Left cardiac atrium (tissue), 4 donors: ENCODE results near the gene LAYN. TPM values are rescaled to one million over a fixed set of nuclear protein-coding genes. Genes with fewer than 3 reads are reported as not detected.
A peak's percentile ranks its signal among the peaks of the same experiment; 100 is the strongest.

Experiments used
- ATAC-seq, 2 donors: fragments of 200-7000 bp; cut with Tn5 transposase; one replicate each; pipeline ENCODE4 v1.9.1; 2020; ENCODE audit warnings: mild to moderate bottlenecking in 2 of 2, moderate library complexity in 2 of 2
- DNase-seq: peaks from one replicate; pipeline ENCODE4 v3.0.0-alpha.2; 2020
- intact Hi-C, 2 donors: fragments of 100-400 bp; cut with DNase I; formaldehyde crosslinking; loops; one replicate each; pipeline versions ENCODE4 v1.14.1 to v1.15.1; 2022 to 2023
- long read RNA-seq: library from polyadenylated mRNA; unstranded; transcript quantifications from one replicate; pipeline ENCODE4 v2.0.0, GENCODE V29; 2021
- total RNA-seq, 2 donors: library from RNA; stranded (reverse); fragmentation: NEBNext Ultra II Directional; extraction: Animal tissue kit (Norgen Biotek cat#: 25700); gene quantifications; one replicate each; pipeline ENCODE4 v1.2.1, GENCODE V29; 2021
- donor health status: DM: no; HTN: yes; CAD: no.
- donor health status: DM: no; HTN: yes; CAD: no; lungs with severe emphysema.
- donor health status: DM: yes; HTN: yes; CAD: no.
- donor health status: Dilated cardiomyopathy.

The LAYN gene, protein sequence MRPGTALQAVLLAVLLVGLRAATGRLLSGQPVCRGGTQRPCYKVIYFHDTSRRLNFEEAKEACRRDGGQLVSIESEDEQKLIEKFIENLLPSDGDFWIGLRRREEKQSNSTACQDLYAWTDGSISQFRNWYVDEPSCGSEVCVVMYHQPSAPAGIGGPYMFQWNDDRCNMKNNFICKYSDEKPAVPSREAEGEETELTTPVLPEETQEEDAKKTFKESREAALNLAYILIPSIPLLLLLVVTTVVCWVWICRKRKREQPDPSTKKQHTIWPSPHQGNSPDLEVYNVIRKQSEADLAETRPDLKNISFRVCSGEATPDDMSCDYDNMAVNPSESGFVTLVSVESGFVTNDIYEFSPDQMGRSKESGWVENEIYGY
- 1 to 10 TPM; 3.5 to 5.8 TPM for total RNA-seq
- long read RNA-seq, transcript LAYN-201 (7 exons, 2,066 nt), result major isoform, 5 of 7 reads
- long read RNA-seq, partial matches to known transcripts, result 2 of 7 reads
- long read RNA-seq, other reads (novel, unspliced or antisense), result 0 of 7 reads

- DNase-seq, result peak; percentile 74
- intact Hi-C loops, result no loop called here
- peak; percentile 74 to 75 for ATAC-seq
Measured at GRCh38 chr11:111540114-111540936, at the start of gene LAYN. TSS of gene LAYN (plus strand) at chr11:111540720. CDS start at chr11:111540844, 124 bp downstream.

- intact Hi-C loops, result no loop called here
- DNase-seq (no peak), ATAC-seq (no peak)
Measured at GRCh38 chr11:111494040-111494439, 46.5 kb upstream of the LAYN start.

DNA sequence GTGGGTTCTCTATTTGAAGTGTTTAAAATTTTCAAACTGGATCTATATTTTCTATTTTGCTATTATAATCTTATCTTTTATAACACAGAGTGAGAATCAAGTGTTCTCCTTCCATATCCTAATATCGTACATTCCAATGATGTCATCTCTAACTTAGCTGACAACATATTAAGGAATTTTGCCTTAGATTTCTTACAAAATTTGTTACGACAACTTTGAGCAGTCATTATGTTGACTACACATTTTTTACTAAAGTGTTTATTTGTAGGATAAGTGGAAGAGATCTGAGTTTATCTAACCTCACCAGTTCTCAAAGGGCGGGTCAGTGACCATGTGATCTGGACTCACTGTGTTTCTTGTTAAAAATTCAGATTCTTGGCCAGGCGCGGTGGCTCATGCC is 41.0 kb upstream of the LAYN start:
- ATAC-seq (no peak), DNase-seq (no peak)
- intact Hi-C loops, result no loop called here

GRCh38 chr11:111500481-111500880 is 40.0 kb upstream of the LAYN start:
- no peak for ATAC-seq
- no peak for DNase-seq
- intact Hi-C loops, result no loop called here

GRCh38 chr11:111502611-111503010 is 37.9 kb upstream of the LAYN start:
- DNase-seq (no peak), ATAC-seq (no peak)
- intact Hi-C loops, result no loop called here

GRCh38 chr11:111510311-111510710 is 30.2 kb upstream of the LAYN start:
- DNase-seq (no peak), ATAC-seq (no peak)
- intact Hi-C loops, result no loop called here

DNA sequence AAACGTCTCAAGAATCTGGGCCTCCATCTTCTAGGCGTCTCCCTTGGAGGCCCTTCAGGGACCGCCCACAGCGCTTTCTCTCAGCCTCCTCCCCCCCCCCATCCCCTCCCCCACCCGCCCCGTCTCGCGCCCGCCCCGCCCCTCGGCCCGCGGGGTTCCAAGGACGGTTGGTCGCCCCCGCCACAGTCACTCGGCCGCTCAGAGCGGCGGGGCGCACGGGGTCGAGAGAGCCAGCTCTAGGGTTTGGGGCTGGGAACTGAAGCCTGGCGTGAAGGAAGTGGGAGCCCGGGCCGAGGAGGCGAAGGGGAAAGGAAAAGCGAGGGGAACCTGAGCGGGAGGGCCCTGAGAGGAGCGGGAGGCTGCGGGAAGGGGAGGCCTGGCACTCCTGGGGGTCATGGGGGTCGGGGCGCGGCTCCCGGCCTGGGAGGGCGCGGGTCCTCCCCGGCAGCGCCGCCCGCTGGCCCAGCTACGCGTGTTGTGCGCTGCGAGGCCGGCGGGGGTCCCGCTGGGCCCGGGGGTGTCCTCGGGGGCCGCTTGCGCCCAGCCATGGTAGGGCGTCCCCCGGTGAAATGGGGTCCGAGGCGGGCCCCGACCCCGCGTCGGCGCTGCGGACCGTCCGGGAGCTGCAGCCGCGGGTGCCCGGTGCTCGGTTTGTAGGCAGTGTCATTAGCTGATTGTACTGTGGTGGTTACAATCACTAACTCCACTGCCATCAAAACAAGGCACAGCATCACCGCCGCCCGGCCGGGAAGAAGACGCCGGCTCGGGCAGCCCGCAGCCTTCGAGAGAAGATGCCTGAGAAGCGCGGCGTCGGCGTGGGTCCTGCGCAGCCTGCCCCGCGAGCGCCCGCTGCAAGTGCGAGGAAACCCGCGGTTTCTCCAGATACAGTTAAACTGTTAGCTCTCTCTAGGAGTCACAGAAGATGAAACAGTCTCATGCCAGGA is 28.0 kb upstream of the LAYN start, which contains the start of gene BTG4:
BTG4 (minus strand) TSS at position 91 of the 944 bp plus-strand sequence. CDS start 13,610 bp downstream, outside the sequence.
- peak; percentile 44 to 51 for ATAC-seq
- intact Hi-C loops, result no loop called here

DNA sequence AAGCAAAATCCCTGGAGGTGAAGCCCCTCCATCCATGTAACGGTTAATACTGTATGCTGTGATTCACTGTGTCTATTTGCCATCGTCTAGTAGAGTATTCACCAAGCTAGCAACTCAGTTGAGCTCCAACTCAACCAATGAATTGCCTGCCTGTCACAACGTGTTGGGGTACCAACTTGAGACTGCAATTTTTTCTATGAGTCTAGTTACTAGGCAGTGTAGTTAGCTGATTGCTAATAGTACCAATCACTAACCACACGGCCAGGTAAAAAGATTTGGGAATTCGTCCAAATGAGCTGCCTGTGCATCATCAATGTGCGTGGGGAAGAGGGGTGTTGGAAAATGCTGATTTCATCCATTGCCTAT is 27.3 kb upstream of the LAYN start:
- intact Hi-C loops, result no loop called here
- no peak for DNase-seq
- ATAC-seq, result peak in 1 of 2 donors; percentile 16

More for the DNA sequence above, 28.0 kb upstream of the LAYN start, which contains the start of gene BTG4:
- peak; percentile 24 for DNase-seq

GRCh38 chr11:111514216-111515031 is 26.1 kb upstream of the LAYN start, which contains the start of gene HOATZ:
TSS of gene HOATZ (plus strand) at chr11:111514778. CDS start at chr11:111514785, 7 bp downstream.
- ATAC-seq (peak; percentile 22 to 27), DNase-seq (no peak)
- intact Hi-C loops, result no loop called here

GRCh38 chr11:111515591-111515990 is 24.9 kb upstream of the LAYN start:
- no peak for ATAC-seq
- no peak for DNase-seq
- intact Hi-C loops, result no loop called here

DNA sequence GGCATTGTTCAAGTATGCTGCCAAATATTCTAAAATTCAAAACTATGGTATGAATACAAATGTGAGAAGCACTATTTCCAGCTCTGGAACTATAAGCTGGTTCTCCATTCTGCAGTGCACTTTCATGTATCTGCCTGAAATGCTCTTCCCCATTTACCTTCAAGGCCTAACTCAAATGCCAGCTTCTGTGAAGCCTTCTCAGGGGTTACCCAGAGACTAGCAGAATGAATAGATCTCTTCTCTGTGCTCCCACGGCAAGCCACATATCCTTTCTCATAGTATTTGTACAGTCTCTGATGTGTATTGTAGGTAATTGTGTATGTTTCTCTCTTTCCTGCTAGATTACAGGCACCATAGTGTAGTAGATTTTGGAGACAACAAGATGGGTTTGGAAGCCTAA is 21.9 kb upstream of the LAYN start:
- intact Hi-C loops, result no loop called here
- DNase-seq, result no peak
- ATAC-seq, result no peak

DNA sequence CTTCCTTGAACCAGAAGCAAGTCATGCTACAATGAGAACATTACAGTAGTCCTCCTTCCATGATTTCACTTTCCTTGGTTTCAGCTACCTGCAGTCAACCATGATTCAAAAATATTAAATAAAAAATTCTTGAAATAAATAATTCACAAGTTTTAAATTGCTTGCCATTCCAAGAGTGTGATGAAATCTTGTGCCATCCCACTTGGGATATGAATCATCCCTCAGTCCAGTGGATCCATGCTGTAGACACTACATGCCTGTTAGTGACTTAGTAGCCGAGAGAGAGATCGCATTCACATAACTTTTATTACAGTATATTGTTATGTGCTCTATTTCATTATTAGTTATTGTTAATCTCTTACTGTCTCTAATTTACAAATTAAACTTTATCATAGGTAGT is 20.0 kb upstream of the LAYN start:
- no peak for DNase-seq
- intact Hi-C loops, result no loop called here

DNA sequence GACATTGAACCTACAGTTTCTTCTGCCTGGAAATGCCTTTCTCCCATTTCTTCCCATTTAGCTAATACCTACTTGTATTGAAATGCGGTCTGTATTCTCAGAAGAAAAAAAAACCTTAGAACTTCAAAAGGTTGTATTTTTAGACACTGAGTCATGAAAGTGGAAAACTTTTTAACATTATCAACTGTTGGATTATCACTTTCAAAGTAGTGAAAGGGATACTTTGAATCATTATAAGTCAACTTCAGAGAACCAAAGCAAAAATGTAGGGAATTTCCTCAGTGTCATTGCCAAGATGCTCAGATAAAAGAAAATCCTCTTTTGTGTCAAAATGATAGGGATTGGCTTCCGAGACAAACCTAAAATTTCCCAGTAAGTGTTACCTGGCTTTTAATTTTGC is 19.4 kb upstream of the LAYN start:
- no peak for DNase-seq
- intact Hi-C loops, result no loop called here
- no peak for ATAC-seq

More for the DNA sequence above, 20.0 kb upstream of the LAYN start:
- no peak for ATAC-seq

DNA sequence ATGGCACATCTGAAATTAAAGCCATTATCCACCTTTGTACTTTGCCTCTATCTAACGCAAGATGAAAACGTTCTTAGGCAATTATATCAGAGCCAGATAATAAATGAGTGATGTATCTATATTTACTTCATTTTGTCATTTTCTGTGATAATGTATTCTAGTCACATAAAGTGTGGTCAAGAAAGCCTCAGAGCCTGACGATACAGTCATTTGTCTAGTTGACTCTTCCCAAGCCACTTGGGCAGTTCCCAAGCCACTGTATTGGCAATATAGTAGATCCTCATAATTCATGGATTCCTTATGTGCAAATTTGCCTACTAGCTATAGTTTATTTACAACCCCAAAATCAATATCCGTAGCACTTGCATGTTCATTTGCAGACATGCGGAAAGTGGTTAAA is 18.1 kb upstream of the LAYN start:
- intact Hi-C loops, result no loop called here
- ATAC-seq (no peak), DNase-seq (no peak)

- intact Hi-C loops, result no loop called here
- no peak for DNase-seq
- no peak for ATAC-seq
Measured at GRCh38 chr11:111523343-111523742, 17.2 kb upstream of the LAYN start.

DNA sequence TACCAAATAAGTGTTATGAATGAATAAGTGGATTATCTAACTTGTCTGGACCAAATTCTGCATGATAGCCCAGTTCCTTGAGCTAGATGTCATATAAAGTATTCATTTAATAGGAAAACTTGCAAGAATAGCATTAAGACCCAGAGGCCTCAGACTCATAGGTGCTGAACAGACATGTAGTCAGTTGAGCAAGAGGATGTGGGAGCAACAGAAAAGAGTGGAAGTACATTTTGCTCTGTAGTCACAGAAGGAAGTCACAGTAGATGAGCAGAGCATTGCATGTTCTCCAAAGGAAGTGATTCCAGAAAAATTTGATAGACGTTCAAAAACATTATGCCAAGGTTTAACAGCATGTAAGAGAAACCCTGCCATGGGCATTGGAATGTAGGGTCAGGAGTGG is 16.5 kb upstream of the LAYN start:
- ATAC-seq (no peak), DNase-seq (no peak)
- intact Hi-C loops, result no loop called here

GRCh38 chr11:111525456-111525855 is 15.1 kb upstream of the LAYN start:
- DNase-seq (no peak), ATAC-seq (no peak)
- intact Hi-C loops, result no loop called here

DNA sequence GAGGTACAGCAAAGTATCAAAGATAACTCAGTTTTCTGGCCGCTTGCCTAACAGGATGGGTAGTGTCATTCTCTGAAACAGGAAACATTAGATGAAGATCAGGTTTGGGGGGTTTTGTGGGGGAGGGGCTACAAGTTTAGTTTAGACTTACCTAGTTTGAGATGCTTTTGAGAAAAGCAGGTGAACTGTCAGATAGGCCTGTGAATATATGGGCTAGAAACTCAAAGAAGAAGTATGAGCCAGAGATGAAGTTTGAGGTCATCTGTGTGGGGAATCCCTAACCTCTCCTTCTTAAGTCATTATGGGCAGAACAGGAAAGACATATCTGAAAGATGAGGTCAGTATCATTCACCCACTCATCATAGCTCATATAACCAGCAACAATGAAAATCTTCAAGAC is 14.0 kb upstream of the LAYN start:
- DNase-seq (no peak), ATAC-seq (no peak)
- intact Hi-C loops, result no loop called here
